NCI-H1048 (cell line): Measurements from ENCODE around the gene DIO1.
"Not testable (repeated sequence)": the region's sequence is repeated elsewhere in the genome, so short reads cannot be mapped to it uniquely, and the experiment has no call there.

Experiments used
- DNase-seq: peaks from one replicate; lab custom pipeline; 2025; lab: John Stamatoyannopoulos, UW

The DIO1 gene

GRCh38 chr1:53893999-53894636 lies at the start of gene DIO1:
Gene DIO1 (plus strand): TSS chr1:53894187. CDS start chr1:53894211, 24 bp downstream.
- no peak for DNase-seq

DNA sequence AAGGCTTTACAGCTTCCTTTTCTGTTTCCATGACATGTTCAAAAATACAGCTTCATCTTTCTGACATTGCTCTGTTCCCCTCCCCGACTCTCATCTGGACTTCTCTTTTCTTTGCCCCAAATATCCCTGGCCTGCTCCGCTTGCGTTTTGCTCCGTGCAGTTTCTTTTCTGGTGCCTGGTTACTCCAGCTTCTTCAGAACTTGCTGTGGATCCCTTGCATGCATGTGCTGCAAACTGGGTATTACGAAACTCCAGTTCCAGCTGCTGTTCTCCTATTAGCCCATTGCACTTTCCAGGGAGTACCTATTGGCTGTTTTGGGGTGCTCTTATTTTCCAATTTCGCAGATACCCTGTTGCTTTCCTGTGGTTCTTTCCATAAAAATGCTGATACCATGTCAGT lies 46.0 kb upstream of the DIO1 start:
- no peak for DNase-seq

DNA sequence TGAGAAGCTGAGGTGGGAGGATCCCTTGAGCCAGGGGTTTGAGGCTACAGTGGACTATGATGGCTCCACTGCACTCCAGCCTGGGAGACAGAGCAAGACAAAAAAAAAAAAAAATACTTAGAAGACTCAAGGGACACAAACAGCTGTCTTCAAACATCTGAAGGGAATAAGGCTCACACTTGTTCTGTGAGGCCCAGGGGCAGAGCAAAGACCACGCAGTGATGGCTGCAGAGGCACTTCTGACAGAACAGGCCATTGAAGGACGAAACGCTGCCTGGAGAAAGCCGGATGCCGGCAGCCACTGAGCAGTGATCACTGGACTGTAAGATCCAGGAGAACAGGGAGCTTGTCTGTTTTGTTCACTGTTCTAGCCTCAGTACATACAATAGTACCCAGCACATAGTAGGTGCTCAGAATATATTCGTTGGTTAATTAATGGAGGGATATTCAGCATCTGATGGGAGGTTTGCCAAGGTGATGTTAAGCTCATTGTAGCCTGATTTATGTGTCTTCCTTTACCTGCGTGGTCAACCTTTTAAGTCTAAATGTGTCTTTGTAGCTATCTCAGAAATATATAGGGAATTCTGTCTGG lies 43.8 kb upstream of the DIO1 start:
- DNase-seq: no peak

GRCh38 chr1:53851571-53852285 lies 42.3 kb upstream of the DIO1 start:
- DNase-seq: no peak

- DNase-seq: peak; percentile 22
Observed at GRCh38 chr1:53860967-53861411, 33.0 kb upstream of the DIO1 start.

- no peak for DNase-seq
Observed at GRCh38 chr1:53862507-53862906, 31.5 kb upstream of the DIO1 start.

DNA sequence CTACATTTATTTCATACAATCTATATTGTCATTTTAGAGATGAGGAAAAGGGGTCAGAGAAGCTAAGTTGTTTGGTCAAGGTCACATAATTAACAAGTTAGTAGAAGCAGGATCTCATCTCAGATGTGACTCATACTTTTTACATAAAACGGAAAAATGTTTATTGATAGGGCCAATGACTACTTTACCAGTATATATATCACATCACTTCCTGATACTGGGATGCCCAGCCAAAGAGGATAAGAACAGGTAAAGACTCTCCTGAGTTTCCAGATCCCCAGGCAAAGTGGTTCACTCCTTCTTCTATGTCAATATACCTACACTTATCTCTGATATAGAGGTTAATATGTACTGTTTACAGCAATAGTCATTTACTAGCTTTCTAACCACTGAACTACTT lies 25.4 kb upstream of the DIO1 start:
- DNase-seq: no peak

GRCh38 chr1:53869454-53870117 lies 24.4 kb upstream of the DIO1 start:
- no peak for DNase-seq

- no peak for DNase-seq
Observed at GRCh38 chr1:53871221-53871620, 22.8 kb upstream of the DIO1 start.

- no peak for DNase-seq
Observed at GRCh38 chr1:53871773-53872484, 22.1 kb upstream of the DIO1 start.

DNA sequence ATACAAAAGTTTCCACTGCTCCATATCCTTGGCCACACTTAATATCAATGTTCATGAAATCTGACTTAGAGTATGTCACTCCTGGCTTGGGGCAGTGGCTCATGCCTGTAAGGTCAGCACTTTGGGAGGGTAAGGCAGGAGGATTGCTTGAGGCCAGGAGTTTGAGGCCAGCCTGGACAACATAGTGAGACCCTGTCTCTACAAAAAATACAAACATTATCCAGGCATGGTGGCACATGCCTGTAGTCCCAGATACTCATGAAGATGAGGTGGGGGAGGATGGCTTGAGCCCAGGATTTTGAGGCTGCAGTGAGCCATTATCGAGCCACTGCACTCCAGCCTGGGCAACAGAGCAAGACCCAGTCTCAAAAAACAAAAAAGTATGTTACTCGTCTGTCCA lies 18.8 kb upstream of the DIO1 start:
- DNase-seq: not testable (repeated sequence)

GRCh38 chr1:53878492-53879105 lies 15.4 kb upstream of the DIO1 start:
- DNase-seq: no peak

GRCh38 chr1:53881853-53882252 lies 12.1 kb upstream of the DIO1 start:
- not testable (repeated sequence) for DNase-seq

DNA sequence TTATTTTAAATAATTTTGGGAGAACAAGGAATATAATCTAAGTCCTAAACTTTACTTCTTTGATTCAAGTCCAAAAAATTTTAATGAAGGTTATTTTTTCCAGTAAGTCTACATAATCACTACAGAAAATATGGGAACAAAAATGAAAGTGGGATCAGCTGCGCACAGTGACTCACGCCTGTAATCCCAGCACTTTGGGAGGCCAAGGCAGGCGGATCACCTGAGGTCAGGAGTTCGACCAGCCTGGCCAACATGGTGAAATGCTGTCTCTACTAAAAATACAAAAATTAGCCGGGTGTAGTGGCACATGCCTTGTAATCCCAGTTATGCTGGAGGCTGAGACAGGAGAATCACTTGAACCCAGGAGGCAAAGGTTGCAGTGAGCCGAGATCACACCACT lies 10.4 kb upstream of the DIO1 start:
- not testable (repeated sequence) for DNase-seq

DNA sequence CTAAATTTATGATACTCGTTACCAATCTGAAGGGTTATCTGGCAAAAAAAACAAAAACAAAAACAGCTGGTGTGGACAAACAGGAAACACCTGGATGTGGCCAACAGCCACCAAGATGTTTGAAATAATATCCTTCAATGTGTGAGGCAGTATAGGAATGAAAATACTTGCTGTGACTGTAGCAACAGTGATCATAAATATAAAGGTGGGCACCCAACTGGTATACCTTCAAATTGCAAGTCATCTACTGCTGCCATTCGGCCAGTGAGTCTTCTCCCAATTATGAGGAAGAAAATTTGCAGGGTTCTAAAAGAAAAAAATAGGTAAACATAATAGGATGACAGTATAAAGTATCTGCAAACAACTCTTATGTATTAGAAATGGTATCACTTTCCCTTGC lies 5.3 kb upstream of the DIO1 start:
- no peak for DNase-seq

- peak; percentile 51 for DNase-seq
Observed at GRCh38 chr1:53889304-53890298, 4.4 kb upstream of the DIO1 start, which contains the start of gene YIPF1. Gene YIPF1 (minus strand): TSS chr1:53889797. CDS start chr1:53888937, 860 bp downstream.

- DNase-seq: no peak
Observed at GRCh38 chr1:53890522-53890941, 3.5 kb upstream of the DIO1 start.

GRCh38 chr1:53891018-53891417 lies 3.0 kb upstream of the DIO1 start:
- no peak for DNase-seq

- no peak for DNase-seq
Observed at GRCh38 chr1:53891678-53892077, 2.3 kb upstream of the DIO1 start.

DNA sequence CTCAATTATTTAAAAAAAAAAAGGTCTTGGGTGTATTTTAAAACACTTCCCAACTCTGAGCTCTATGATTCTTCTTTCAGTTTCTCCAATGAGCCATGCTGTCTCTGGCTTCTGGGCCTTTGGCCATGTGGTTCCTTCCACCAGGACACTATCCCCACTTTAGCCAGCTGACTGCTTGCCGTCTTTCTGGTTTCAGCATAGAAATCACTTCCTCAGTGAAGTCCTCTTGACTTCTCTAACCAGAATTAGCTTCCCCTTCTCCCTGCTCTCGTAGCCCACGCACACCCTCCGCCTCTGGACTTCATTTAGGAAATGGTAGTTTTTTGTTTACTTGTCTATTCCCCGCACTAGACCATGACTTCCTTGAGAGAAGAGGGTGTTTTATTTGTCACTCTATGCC lies 1.1 kb upstream of the DIO1 start:
- DNase-seq: no peak
